ENCODE data around the gene GLRX. TPM values are rescaled to one million over a fixed set of nuclear protein-coding genes. Genes with fewer than 3 reads are reported as not detected.
A peak's percentile ranks its signal among the peaks of the same experiment; 100 is the strongest.
"Not testable (repeated sequence)": the region's sequence is repeated elsewhere in the genome, so short reads cannot be mapped to it uniquely, and the experiment has no call there.

The GLRX gene
- total RNA-seq, 2 donors from 2014 or later = 8.6 to 17.6 TPM

DNA sequence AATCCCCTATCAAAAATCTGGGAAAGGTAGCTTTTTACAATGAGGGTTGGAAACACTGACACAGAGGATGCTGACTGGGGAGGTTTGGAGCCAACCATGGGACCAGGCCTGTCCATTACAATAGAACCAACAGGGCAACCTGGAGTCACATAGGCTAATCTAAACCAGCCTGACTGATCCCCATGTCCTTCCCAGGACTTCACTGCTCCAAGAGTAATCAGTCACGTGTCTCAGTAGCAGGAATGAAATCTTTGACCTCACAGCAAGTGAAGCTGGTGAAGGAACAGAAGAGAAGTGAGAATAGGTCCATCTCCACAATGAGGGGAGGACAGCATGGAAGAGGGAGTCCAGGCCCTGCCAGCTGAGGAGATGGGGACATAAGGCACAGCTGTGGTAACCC, 16.0 kb upstream of the GLRX start:
- no peaks in the 10 kb centered on the region for H3K36me3 ChIP-seq (replicated peaks in 1 of 2; ENCODE audit: insufficient read depth in 1 of 2, low read depth in 2 of 2)
- no peak overlapping the region for H3K27ac ChIP-seq
- H3K9me3 ChIP-seq = no peaks in the 10 kb centered on the region
- H3K4me3 ChIP-seq = no peak overlapping the region
- ATAC-seq (no peak), DNase-seq (no peak)
- no peaks in the 10 kb centered on the region for H3K27me3 ChIP-seq
- intact Hi-C loops (cut with DNase I) = loop anchor here (2.0 to 10.0 kb wide), 2 partner anchors 56 to 184 kb away; no protein-coding TSS in a partner anchor
- TF ChIP-seq, protein P1, sequence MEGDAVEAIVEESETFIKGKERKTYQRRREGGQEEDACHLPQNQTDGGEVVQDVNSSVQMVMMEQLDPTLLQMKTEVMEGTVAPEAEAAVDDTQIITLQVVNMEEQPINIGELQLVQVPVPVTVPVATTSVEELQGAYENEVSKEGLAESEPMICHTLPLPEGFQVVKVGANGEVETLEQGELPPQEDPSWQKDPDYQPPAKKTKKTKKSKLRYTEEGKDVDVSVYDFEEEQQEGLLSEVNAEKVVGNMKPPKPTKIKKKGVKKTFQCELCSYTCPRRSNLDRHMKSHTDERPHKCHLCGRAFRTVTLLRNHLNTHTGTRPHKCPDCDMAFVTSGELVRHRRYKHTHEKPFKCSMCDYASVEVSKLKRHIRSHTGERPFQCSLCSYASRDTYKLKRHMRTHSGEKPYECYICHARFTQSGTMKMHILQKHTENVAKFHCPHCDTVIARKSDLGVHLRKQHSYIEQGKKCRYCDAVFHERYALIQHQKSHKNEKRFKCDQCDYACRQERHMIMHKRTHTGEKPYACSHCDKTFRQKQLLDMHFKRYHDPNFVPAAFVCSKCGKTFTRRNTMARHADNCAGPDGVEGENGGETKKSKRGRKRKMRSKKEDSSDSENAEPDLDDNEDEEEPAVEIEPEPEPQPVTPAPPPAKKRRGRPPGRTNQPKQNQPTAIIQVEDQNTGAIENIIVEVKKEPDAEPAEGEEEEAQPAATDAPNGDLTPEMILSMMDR (IDR thresholded peaks at IDR 0.05) = no peak
- no peak for TF ChIP-seq POLR2A (IDR thresholded peaks at IDR 0.05)
- H3K4me1 ChIP-seq = peaks cover 24% of the 10 kb centered on the region
- WGBS, 2 donors = 56 to 85% methylated on average over 1 of the region's 1 CpG

DNA sequence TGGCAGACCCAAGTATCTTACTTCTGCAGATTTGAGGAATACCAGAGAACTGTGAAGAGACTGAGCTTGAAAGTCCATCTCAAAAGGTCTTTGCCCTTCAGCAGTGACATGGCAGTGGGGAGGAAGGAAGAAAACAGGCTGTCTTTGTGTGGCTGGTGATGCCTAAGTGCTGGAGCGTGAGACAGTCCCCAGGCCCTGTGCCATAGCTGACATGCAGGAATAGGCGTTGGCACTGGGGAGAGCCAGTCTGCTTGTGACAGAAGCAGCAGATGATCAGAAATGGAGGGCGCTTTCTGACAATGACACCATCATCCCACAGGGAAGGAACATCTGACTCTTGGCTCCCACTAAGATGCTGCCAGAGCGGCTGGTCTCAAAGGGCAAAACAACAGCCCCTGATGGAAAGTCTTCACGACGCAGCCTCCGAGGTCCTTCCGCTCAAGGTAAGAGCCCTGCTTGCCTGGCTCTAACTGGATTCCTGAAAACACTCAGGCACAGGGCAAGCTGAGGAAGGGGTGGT, 15.5 kb upstream of the GLRX start:
- peaks cover 29% of the 10 kb centered on the region for H3K4me1 ChIP-seq
- no peaks in the 10 kb centered on the region for H3K9me3 ChIP-seq
- no peaks in the 10 kb centered on the region for H3K27me3 ChIP-seq
- H3K36me3 ChIP-seq (replicated peaks in 1 of 2; ENCODE audit: insufficient read depth in 1 of 2, low read depth in 2 of 2) = no peaks in the 10 kb centered on the region
- WGBS, 2 donors = 92 to 93% methylated on average over 8 of the region's 8 CpGs
- TF ChIP-seq, protein P1 (IDR thresholded peaks at IDR 0.05) = no peak
- TF ChIP-seq POLR2A (IDR thresholded peaks at IDR 0.05) = no peak
- H3K4me3 ChIP-seq = no peak overlapping the region
- ATAC-seq (no peak), DNase-seq (no peak)
- H3K27ac ChIP-seq = no peak overlapping the region
- intact Hi-C loops (cut with DNase I) = loop anchor here (2.0 to 10.0 kb wide), 2 partner anchors 55 to 183 kb away; no protein-coding TSS in a partner anchor

DNA sequence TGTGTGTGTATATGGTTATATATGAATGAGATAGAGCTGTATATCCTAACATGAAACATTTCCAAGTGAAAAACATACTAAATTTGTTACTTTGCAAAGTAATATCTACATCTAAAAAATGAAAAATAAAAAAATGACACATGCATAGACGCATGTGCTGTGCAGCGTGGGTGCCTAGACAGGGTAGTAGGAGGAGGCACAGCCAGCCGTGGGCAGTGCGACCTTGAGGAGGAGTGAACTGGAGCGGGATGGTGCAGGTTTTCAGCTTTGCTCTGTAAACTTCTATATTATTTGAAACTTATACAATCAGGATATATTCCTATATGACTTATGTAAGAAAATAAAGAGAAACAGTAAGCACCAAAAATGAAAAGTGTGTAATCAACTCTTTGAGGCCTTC, 15.0 kb upstream of the GLRX start:
- intact Hi-C loops (cut with DNase I) = loop anchor here (10.0 kb wide), 1 partner anchor 183 kb away; no protein-coding TSS in a partner anchor
- Histone ChIP-seq H3K27me3 (no peaks in the 10 kb centered on the region), H3K4me3 (no peak overlapping the region), H3K9me3 (no peaks in the 10 kb centered on the region), H3K27ac (no peak overlapping the region), H3K4me1 (peaks cover 35% of the 10 kb centered on the region), H3K36me3 (replicated peaks in 1 of 2; ENCODE audit: insufficient read depth in 1 of 2, low read depth in 2 of 2) (no peaks in the 10 kb centered on the region)
- ATAC-seq (no peak), DNase-seq (no peak)
- WGBS, 2 donors = 76 to 80% methylated on average over 5 of the region's 5 CpGs
- TF ChIP-seq, protein P1 (IDR thresholded peaks at IDR 0.05) = no peak
- no peak for TF ChIP-seq POLR2A (IDR thresholded peaks at IDR 0.05)

DNA sequence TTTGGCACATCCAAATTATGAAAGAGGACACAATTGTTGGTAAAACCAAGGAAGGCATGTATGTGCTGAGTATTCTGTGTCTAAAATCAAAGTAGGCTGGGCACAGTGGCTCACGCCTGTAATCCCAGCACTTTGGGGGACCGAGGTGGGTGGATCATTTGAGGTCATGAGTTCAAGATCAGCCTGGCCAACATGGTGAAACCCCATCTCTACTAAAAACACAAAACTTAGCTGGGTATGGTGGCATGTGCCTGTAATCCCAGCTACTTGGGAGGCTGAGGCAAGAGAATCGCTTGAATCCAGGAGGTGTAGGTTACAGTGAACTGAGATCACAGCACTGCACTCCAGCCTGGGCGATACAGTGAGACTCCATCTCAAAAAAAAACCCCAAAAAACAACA, 14.4 kb upstream of the GLRX start:
- WGBS, 2 donors = 95 to 98% methylated on average over 4 of the region's 4 CpGs
- Histone ChIP-seq H3K27ac (peak overlapping the region in 2 of 4 donors; percentile 12 to 92), H3K4me1 (peaks cover 35% of the 10 kb centered on the region)
- H3K4me3 ChIP-seq; H3K36me3 ChIP-seq (replicated peaks in 1 of 2; ENCODE audit: insufficient read depth in 1 of 2, low read depth in 2 of 2); H3K9me3 ChIP-seq; DNase-seq; H3K27me3 ChIP-seq; ATAC-seq: not testable (repeated sequence)
- intact Hi-C loops (cut with DNase I) = loop anchor here (10.0 kb wide), 1 partner anchor 182 kb away; no protein-coding TSS in a partner anchor

DNA sequence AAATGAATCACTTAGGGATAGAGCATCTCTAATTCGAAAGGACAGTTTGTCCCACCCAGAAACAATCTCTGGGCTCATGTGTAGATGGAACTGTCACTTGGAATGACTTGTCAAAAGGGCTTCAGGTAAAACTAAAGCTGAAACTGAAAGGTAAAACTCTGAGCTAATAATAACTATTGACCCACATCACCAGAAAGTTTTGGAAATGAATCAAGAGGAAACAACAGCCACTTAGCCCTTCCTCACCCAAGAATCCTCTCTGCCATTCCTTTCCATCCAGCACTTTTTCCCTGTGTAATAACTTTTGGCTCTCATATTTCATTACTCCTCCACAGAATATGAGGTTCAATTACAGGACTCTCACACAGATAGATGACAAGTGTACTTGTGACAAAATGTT, 14.0 kb upstream of the GLRX start:
- Histone ChIP-seq H3K4me3 (no peak overlapping the region), H3K9me3 (no peaks in the 10 kb centered on the region), H3K27me3 (no peaks in the 10 kb centered on the region), H3K27ac (peak overlapping the region in 3 of 4 donors; percentile 12 to 93 (median 92)), H3K4me1 (peaks cover 35% of the 10 kb centered on the region), H3K36me3 (replicated peaks in 1 of 2; ENCODE audit: insufficient read depth in 1 of 2, low read depth in 2 of 2) (no peaks in the 10 kb centered on the region)
- no peak for DNase-seq
- intact Hi-C loops (cut with DNase I) = loop anchor here (10.0 kb wide), 1 partner anchor 182 kb away; no protein-coding TSS in a partner anchor
- ATAC-seq = no peak
- WGBS, 2 donors = 87 to 89% methylated on average over 1 of the region's 1 CpG
- TF ChIP-seq, protein P1 (IDR thresholded peaks at IDR 0.05) = no peak
- TF ChIP-seq POLR2A (IDR thresholded peaks at IDR 0.05) = no peak
